SU-DHL-6 (cell line): ENCODE measurements around the gene PTPN18.

Experiments
- H2AFZ ChIP-seq: fragments of 200-600 bp; sonication (generic); 2 replicates; pipeline ENCODE4 v1.6.1; 2014; ENCODE audit warnings: low read depth, mild to moderate bottlenecking, moderate library complexity, mixed read lengths, antibody characterized with exemption, low read length; ENCODE audit not compliant: severe bottlenecking
- H3F3A ChIP-seq: fragments of 200-600 bp; shearing (Covaris generic); 2 replicates; pipeline ENCODE4 v1.6.0; 2016; ENCODE audit warnings: antibody characterized with exemption, mild to moderate bottlenecking; ENCODE audit not compliant: insufficient read depth
- H3K27ac ChIP-seq: fragments of 200-600 bp; sonication (generic); 2 replicates; pipeline ENCODE4 v1.5.1; 2016; ENCODE audit warnings: low read depth, mild to moderate bottlenecking, low read length, moderate library complexity, mixed read lengths
- H3K27me3 ChIP-seq: fragments of 200-600 bp; sonication (generic), shearing (Covaris generic); 2 replicates; pipeline ENCODE4 v1.6.0; 2014; ENCODE audit warnings: mild to moderate bottlenecking, low read length
- H3K36me3 ChIP-seq: fragments of 200-600 bp; sonication (generic); 2 replicates; pipeline ENCODE4 v1.6.1; 2014; ENCODE audit warnings: mild to moderate bottlenecking, low read length, mixed read lengths
- H3K4me2 ChIP-seq: fragments of 300-600, 200-600 bp; shearing (Covaris generic), sonication (generic); 2 replicates; pipeline ENCODE4 v1.6.0; 2014; ENCODE audit warnings: low read length, low read depth, mild to moderate bottlenecking; ENCODE audit not compliant: poor library complexity, severe bottlenecking
- H3K4me3 ChIP-seq: fragments of 200-600 bp; sonication (generic); 2 replicates; pipeline ENCODE4 v1.5.1; 2014; ENCODE audit warnings: antibody characterized with exemption, low read length, mild to moderate bottlenecking, mixed read lengths; ENCODE audit not compliant: insufficient read depth, poor library complexity, severe bottlenecking
- H3K79me2 ChIP-seq: fragments of 200-600 bp; sonication (generic); 2 replicates; pipeline ENCODE4 v1.6.1; 2014; ENCODE audit warnings: mild to moderate bottlenecking, low read length, moderate library complexity; ENCODE audit not compliant: insufficient read depth
- H3K9ac ChIP-seq: fragments of 200-600 bp; sonication (generic); 2 replicates; pipeline ENCODE4 v1.7.0; 2014; ENCODE audit warnings: mild to moderate bottlenecking, low read length
- H3K9me2 ChIP-seq: fragments of 200-600 bp; sonication (generic); replicated peaks from 2 replicates; pipeline ENCODE4 v1.6.1; 2014; ENCODE audit warnings: low read length; ENCODE audit not compliant: insufficient read depth
- H3K9me3 ChIP-seq: fragments of 200-600 bp; sonication (generic); 2 replicates; pipeline ENCODE4 v1.6.1; 2014; ENCODE audit warnings: low read length, mixed read lengths; ENCODE audit not compliant: insufficient read depth
- H4K20me1 ChIP-seq: fragments of 200-600 bp; sonication (generic); 2 replicates; pipeline ENCODE4 v1.6.1; 2014; ENCODE audit warnings: low read depth, mild to moderate bottlenecking, antibody characterized with exemption, low read length, moderate library complexity, mixed read lengths
- EZH2phosphoT487 ChIP-seq: fragments of 200-600 bp; sonication (generic), shearing (Covaris generic); conservative IDR thresholded peaks from 2 replicates; pipeline ENCODE4 v1.6.1; 2018; ENCODE audit warnings: mild to moderate bottlenecking, antibody characterized with exemption, low read length, moderate library complexity, mixed read lengths
- TF ChIP-seq, protein P1 (sequence below): fragments of 200-600 bp; sonication (generic); IDR thresholded peaks from one replicate; pipeline ENCODE4 v1.5.1; 2017; ENCODE audit warnings: antibody characterized with exemption, mild to moderate bottlenecking, low read length, moderate library complexity; ENCODE audit not compliant: insufficient read depth, poor library complexity, severe bottlenecking

PTPN18 gene

DNA sequence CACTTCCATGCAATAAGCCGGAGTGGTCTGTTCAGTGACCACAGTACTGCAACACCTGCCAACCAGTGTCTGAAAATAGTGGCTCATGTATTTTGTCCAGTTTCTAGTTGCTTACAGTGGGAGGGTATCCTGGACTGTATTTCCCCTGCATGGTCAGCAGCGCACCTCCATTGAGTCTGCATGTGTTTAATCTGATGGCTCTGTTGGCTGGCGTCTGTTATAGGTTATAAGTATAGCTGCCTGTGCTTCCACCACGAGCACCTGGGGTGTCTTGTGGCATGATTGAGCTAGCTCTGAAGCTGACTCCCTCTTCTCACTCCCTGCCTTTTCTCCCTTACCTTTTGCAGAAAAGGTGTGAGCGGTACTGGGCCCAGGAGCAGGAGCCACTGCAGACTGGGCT, 12.9 kb downstream of the PTPN18 start:
- Histone ChIP-seq H3K27me3 (no peaks in the 10 kb centered on the region), H3K27ac (no peak overlapping the region), H3K4me3 (no peak overlapping the region), H3K79me2 (peaks cover 17% of the 10 kb centered on the region; the same call in 1 of the 2 replicates), H4K20me1 (no peaks in the 10 kb centered on the region), H3F3A (0 out of 2 replicates have a peak, but pooled peaks cover 6% of the 10 kb centered on the region), H3K36me3 (no peaks in the 10 kb centered on the region), H3K9ac (no peak overlapping the region), H3K4me2 (no peak overlapping the region), H3K9me2 (no peaks in the 10 kb centered on the region), H3K9me3 (no peaks in the 10 kb centered on the region), H2AFZ (no peak overlapping the region)
- TF ChIP-seq, protein P1, sequence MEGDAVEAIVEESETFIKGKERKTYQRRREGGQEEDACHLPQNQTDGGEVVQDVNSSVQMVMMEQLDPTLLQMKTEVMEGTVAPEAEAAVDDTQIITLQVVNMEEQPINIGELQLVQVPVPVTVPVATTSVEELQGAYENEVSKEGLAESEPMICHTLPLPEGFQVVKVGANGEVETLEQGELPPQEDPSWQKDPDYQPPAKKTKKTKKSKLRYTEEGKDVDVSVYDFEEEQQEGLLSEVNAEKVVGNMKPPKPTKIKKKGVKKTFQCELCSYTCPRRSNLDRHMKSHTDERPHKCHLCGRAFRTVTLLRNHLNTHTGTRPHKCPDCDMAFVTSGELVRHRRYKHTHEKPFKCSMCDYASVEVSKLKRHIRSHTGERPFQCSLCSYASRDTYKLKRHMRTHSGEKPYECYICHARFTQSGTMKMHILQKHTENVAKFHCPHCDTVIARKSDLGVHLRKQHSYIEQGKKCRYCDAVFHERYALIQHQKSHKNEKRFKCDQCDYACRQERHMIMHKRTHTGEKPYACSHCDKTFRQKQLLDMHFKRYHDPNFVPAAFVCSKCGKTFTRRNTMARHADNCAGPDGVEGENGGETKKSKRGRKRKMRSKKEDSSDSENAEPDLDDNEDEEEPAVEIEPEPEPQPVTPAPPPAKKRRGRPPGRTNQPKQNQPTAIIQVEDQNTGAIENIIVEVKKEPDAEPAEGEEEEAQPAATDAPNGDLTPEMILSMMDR: no peak
- TF ChIP-seq EZH2phosphoT487: no peak

DNA sequence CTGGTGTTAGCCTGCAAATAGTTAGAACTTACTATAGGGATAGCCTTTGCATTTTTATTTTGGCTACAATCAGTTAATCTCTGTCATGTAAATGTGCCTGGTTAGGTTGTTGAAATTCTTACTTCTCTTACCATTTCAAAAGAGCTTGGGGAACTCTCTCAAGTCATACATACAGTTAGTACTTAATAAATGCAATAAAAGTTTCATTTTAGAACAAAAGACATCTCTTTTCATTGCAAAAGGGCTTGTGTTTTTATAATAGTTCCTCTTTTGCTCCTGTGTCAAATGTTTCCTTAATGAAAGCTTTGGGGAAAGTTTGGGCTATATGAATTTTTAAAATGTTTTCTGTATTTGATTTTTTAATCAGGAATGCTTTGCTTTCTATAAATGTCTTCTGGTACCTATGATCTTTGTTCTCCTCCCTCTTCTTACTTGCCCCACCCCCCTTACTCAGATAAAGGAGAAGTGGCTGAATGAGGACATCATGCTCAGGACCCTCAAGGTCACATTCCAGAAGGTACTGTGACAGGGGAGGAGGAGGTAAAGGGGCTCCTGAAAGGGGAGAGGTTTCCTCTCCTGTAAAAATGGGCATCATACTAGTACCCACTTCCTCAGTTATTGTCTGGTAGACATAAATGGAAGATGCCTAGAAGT, 13.6 kb downstream of the PTPN18 start:
- peaks cover 18% of the 10 kb centered on the region; the same call in 1 of the 2 replicates for H3K79me2 ChIP-seq
- H3K4me3 ChIP-seq: no peak overlapping the region
- H3K4me2 ChIP-seq: no peak overlapping the region
- no peaks in the 10 kb centered on the region for H4K20me1 ChIP-seq
- H3F3A ChIP-seq: 0 out of 2 replicates have a peak, but pooled peaks cover 6% of the 10 kb centered on the region
- H3K36me3 ChIP-seq: no peaks in the 10 kb centered on the region
- no peaks in the 10 kb centered on the region for H3K9me2 ChIP-seq
- no peak for TF ChIP-seq EZH2phosphoT487
- TF ChIP-seq, protein P1: no peak
- no peak overlapping the region for H3K9ac ChIP-seq
- no peaks in the 10 kb centered on the region for H3K9me3 ChIP-seq
- no peak overlapping the region for H3K27ac ChIP-seq
- no peaks in the 10 kb centered on the region for H3K27me3 ChIP-seq
- H2AFZ ChIP-seq: no peak overlapping the region

DNA sequence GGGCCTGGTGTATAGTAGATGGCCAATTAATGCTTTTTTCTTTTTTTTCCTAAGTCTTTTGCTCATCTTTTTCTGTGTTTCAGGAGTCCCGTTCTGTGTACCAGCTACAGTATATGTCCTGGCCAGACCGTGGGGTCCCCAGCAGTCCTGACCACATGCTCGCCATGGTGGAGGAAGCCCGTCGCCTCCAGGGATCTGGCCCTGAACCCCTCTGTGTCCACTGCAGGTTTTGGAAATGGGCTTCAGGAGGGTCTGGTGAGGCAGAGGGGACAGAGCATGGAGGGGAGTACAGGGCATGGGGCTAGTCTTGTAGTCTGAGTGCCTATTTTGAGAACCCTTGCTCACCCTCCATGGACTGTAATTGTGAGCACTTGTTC, 14.1 kb downstream of the PTPN18 start:
- Histone ChIP-seq H3K4me3 (no peak overlapping the region), H3K9ac (no peak overlapping the region), H3F3A (0 out of 2 replicates have a peak, but pooled peaks cover 6% of the 10 kb centered on the region), H3K4me2 (no peak overlapping the region), H3K9me2 (no peaks in the 10 kb centered on the region), H4K20me1 (no peaks in the 10 kb centered on the region), H3K79me2 (peaks cover 23% of the 10 kb centered on the region; the same call in 1 of the 2 replicates), H2AFZ (no peak overlapping the region), H3K27me3 (no peaks in the 10 kb centered on the region), H3K27ac (peak overlapping the region; percentile 16; the same call in 1 of the 2 replicates), H3K9me3 (no peaks in the 10 kb centered on the region), H3K36me3 (no peaks in the 10 kb centered on the region)
- TF ChIP-seq EZH2phosphoT487: no peak

DNA sequence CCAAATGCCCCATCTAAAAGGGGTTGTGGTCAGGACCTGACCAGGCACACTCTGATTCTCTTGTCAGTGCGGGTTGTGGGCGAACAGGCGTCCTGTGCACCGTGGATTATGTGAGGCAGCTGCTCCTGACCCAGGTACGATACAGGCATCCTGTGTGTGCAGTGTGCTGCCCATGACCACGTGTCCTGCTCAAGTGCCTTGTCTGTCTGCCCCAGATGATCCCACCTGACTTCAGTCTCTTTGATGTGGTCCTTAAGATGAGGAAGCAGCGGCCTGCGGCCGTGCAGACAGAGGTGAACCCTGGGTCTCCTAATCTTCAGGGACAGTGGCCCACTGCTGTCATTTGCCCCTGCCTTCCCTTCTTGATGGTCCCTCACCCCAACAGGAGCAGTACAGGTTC, 14.6 kb downstream of the PTPN18 start:
- H3K27ac ChIP-seq: peak overlapping the region; percentile 24
- H3K4me3 ChIP-seq: no peak overlapping the region
- no peaks in the 10 kb centered on the region for H3K9me3 ChIP-seq
- H3K9me2 ChIP-seq: no peaks in the 10 kb centered on the region
- peak overlapping the region; percentile 99 for H3K9ac ChIP-seq
- H4K20me1 ChIP-seq: no peaks in the 10 kb centered on the region
- TF ChIP-seq, protein P1: no peak
- TF ChIP-seq EZH2phosphoT487: no peak
- H3F3A ChIP-seq: 0 out of 2 replicates have a peak, but pooled peaks cover 6% of the 10 kb centered on the region
- no peak overlapping the region for H2AFZ ChIP-seq
- H3K79me2 ChIP-seq: peaks cover 25% of the 10 kb centered on the region; the same call in 1 of the 2 replicates
- no peaks in the 10 kb centered on the region for H3K36me3 ChIP-seq
- H3K4me2 ChIP-seq: peak overlapping the region; percentile 92
- H3K27me3 ChIP-seq: no peaks in the 10 kb centered on the region
